DOHH2 (cell line): ENCODE results near the gene FGF1.

Source experiments
- EZH2phosphoT487 ChIP-seq: fragments of 200-600 bp; sonication (generic); IDR thresholded peaks from 2 replicates; pipeline ENCODE4 v1.6.1; 2017; ENCODE audit warnings: borderline replicate concordance, mild to moderate bottlenecking, antibody characterized with exemption, low read length, moderate library complexity, mixed read lengths
- TF ChIP-seq, protein P1 (sequence below): fragments of 200-600 bp; sonication (generic); IDR thresholded peaks from one replicate; pipeline ENCODE4 v1.5.1; 2014; ENCODE audit warnings: antibody characterized with exemption, mild to moderate bottlenecking, low read depth, low read length; ENCODE audit not compliant: poor library complexity, severe bottlenecking

DNA sequence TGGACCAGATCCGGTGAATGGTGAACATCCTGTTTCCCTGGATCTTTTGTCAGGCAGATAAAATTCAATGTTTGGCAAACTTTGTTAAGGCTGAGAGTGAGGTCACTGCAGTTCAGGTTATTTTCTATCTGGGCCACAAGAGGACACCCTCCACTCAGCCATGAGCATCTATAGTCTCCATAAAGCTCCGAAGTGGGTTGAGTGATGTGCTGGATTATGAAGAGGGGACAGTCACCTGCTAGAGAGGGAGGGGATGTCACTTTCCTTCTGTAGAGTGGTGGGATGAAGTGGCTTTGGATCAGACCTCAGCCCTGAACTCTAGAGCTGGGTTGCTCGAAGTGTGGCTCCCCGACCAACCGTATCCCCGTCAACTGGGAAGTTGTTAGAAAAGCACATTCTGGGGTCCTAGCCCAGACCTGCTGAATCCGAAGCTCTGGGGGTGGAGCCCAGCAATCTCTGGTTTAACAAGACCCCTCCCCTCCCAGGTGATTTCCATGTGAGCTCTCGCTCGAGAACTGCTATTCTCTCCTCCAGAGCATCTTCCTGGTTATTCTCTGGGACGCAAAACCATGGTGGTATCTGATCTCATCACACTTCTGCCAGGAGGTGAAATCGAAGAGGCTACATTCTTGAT lies 31.8 kb upstream of the FGF1 start:
- TF ChIP-seq, protein P1, sequence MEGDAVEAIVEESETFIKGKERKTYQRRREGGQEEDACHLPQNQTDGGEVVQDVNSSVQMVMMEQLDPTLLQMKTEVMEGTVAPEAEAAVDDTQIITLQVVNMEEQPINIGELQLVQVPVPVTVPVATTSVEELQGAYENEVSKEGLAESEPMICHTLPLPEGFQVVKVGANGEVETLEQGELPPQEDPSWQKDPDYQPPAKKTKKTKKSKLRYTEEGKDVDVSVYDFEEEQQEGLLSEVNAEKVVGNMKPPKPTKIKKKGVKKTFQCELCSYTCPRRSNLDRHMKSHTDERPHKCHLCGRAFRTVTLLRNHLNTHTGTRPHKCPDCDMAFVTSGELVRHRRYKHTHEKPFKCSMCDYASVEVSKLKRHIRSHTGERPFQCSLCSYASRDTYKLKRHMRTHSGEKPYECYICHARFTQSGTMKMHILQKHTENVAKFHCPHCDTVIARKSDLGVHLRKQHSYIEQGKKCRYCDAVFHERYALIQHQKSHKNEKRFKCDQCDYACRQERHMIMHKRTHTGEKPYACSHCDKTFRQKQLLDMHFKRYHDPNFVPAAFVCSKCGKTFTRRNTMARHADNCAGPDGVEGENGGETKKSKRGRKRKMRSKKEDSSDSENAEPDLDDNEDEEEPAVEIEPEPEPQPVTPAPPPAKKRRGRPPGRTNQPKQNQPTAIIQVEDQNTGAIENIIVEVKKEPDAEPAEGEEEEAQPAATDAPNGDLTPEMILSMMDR, result peak; percentile 26
- no peak for TF ChIP-seq EZH2phosphoT487
